HepG2 (cell line): ENCODE data around the gene ASF1B. TPM values are rescaled to one million over a fixed set of nuclear protein-coding genes. Genes with fewer than 3 reads are reported as not detected.
A peak's percentile ranks its signal among the peaks of the same experiment; 100 is the strongest.

Source experiments
- AKAP8 ChIP-seq: sonication (generic); formaldehyde crosslinking; IDR thresholded peaks from 2 replicates; pipeline ENCODE4 v1.5.1; 2020; ENCODE audit warnings: mild to moderate bottlenecking, missing genetic modification reagents
- ATF1 ChIP-seq: IDR thresholded peaks from 2 replicates; pipeline ENCODE4 v1.6.1; 2016; ENCODE audit warnings: mild to moderate bottlenecking, control low read depth
- BCL3 ChIP-seq: sonication (generic); formaldehyde crosslinking; IDR thresholded peaks from 2 replicates; pipeline ENCODE4 v1.5.1; 2020; ENCODE audit warnings: mild to moderate bottlenecking, missing genetic modification reagents, moderate library complexity
- DPF2 ChIP-seq: sonication (generic); formaldehyde crosslinking; IDR thresholded peaks from 2 replicates; pipeline ENCODE4 v1.4.0; 2020; ENCODE audit warnings: mild to moderate bottlenecking, low read depth, missing genetic modification reagents, borderline replicate concordance
- HOXA7 ChIP-seq: sonication (generic); formaldehyde crosslinking; IDR thresholded peaks from 2 replicates; pipeline ENCODE4 v1.8.1; 2022; ENCODE audit warnings: mild to moderate bottlenecking, missing genetic modification reagents, moderate library complexity
- KDM4B ChIP-seq: sonication (generic); formaldehyde crosslinking; IDR thresholded peaks from 2 replicates; pipeline ENCODE4 v1.4.0; 2020; ENCODE audit warnings: missing genetic modification reagents
- KLF15 ChIP-seq: sonication (generic); formaldehyde crosslinking; IDR thresholded peaks from 2 replicates; pipeline ENCODE4 v1.8.1; 2023; ENCODE audit warnings: borderline replicate concordance, mild to moderate bottlenecking, inconsistent platforms, missing genetic modification reagents, mixed read lengths
- KLF16 ChIP-seq, 2 experiments: sonication (generic) in 1 of 2; formaldehyde crosslinking in 1 of 2; IDR thresholded peaks; 2 replicates each; pipeline versions ENCODE4 v1.6.1 to v1.8.0; 2016 to 2023; ENCODE audit warnings: missing genetic modification reagents in 2 of 2, missing compliant biosample characterization in 1 of 2
- MIXL1 ChIP-seq: IDR thresholded peaks from 2 replicates; pipeline ENCODE4 v1.6.1; 2016
- NRL ChIP-seq: sonication (generic); formaldehyde crosslinking; IDR thresholded peaks from 2 replicates; pipeline ENCODE4 v1.5.0; 2020; ENCODE audit warnings: missing genetic modification reagents, mild to moderate bottlenecking, moderate library complexity, borderline replicate concordance
- RCOR2 ChIP-seq: IDR thresholded peaks from 2 replicates; pipeline ENCODE4 v1.6.1; 2016; ENCODE audit warnings: missing biosample characterization, missing genetic modification reagents
- SETDB1 ChIP-seq: sonication (generic); formaldehyde crosslinking; IDR thresholded peaks from 2 replicates; pipeline ENCODE4 v1.5.1; 2020; ENCODE audit warnings: missing genetic modification reagents, mild to moderate bottlenecking, borderline replicate concordance
- SNAPC4 ChIP-seq: sonication (generic); formaldehyde crosslinking; IDR thresholded peaks from 2 replicates; pipeline ENCODE4 v1.4.0; 2020; ENCODE audit warnings: mild to moderate bottlenecking, missing genetic modification reagents
- STAG1 ChIP-seq: sonication (generic); formaldehyde crosslinking; IDR thresholded peaks from 2 replicates; pipeline ENCODE4 v1.4.0; 2020; ENCODE audit warnings: missing genetic modification reagents
- TCF12 ChIP-seq, 2 experiments: fragments of 450-650 bp in 1 of 2; sonication (generic) in 1 of 2; formaldehyde crosslinking in 1 of 2; IDR thresholded peaks; 2 replicates each; pipeline versions ENCODE4 v1.6.1 to v1.8.0; 2017 to 2022; ENCODE audit warnings: antibody characterized with exemption in 1 of 2, mild to moderate bottlenecking in 1 of 2, missing genetic modification reagents in 1 of 2, moderate library complexity in 1 of 2
- TCF7 ChIP-seq: sonication (generic); IDR thresholded peaks from 2 replicates; pipeline ENCODE4 v1.6.1; 2016; ENCODE audit warnings: antibody characterized with exemption, low read depth
- ZBTB7A ChIP-seq: sonication (generic); formaldehyde crosslinking; IDR thresholded peaks from 2 replicates; pipeline ENCODE4 v1.8.0; 2022; ENCODE audit warnings: mild to moderate bottlenecking, missing genetic modification reagents
- ZC3H13 ChIP-seq: sonication (generic); formaldehyde crosslinking; IDR thresholded peaks from 2 replicates; pipeline ENCODE4 v1.8.1; 2023; ENCODE audit warnings: mild to moderate bottlenecking, missing genetic modification reagents, moderate library complexity
- ZNF253 ChIP-seq: sonication (generic); formaldehyde crosslinking; IDR thresholded peaks from 2 replicates; pipeline ENCODE4 v1.8.0; 2022; ENCODE audit warnings: mild to moderate bottlenecking, missing genetic modification reagents, borderline replicate concordance
- ZNF280B ChIP-seq: sonication (generic); formaldehyde crosslinking; IDR thresholded peaks from 2 replicates; pipeline ENCODE4 v1.5.0; 2020; ENCODE audit warnings: missing genetic modification reagents, mild to moderate bottlenecking, borderline replicate concordance
- ZNF674 ChIP-seq: sonication (generic); formaldehyde crosslinking; IDR thresholded peaks from 2 replicates; pipeline ENCODE4 v1.5.0; 2020; ENCODE audit warnings: low read depth, mild to moderate bottlenecking, missing genetic modification reagents
- ZSCAN20 ChIP-seq: sonication (generic); formaldehyde crosslinking; IDR thresholded peaks from 2 replicates; pipeline ENCODE4 v1.4.0; 2020; ENCODE audit warnings: missing genetic modification reagents, mild to moderate bottlenecking, borderline replicate concordance
- ZSCAN22 ChIP-seq: sonication (generic); formaldehyde crosslinking; IDR thresholded peaks from 2 replicates; pipeline ENCODE4 v1.4.0; 2020; ENCODE audit warnings: mild to moderate bottlenecking, missing genetic modification reagents
- polyA plus RNA-seq, 8 experiments: library from polyadenylated mRNA; depleted of rRNA in 3 of 8; stranded (reverse) in 7 of 8; unstranded in 1 of 8; fragments of >200 nt; fragmentation: Illumina TruSeq in 4 of 8; extraction: Trizol in 4 of 8; gene quantifications; 2 replicates each; pipeline versions ENCODE4 v1.2.1 to v1.2.3, GENCODE V29; 2011 to 2016; ENCODE audit warnings: low read depth in 4 of 8, missing spikeins in 1 of 8, mixed read lengths in 1 of 8; ENCODE audit not compliant: insufficient read depth in 1 of 8
- total RNA-seq, 5 experiments: library from RNA; depleted of rRNA; stranded (reverse); fragments of >200 nt; fragmentation: Illumina TruSeq; extraction: Trizol; gene quantifications; 2 replicates each; pipeline ENCODE4 v1.2.3, GENCODE V29; 2016; ENCODE audit warnings: low read depth in 1 of 5

The ASF1B gene
- total and polyA plus RNA-seq, 2 of the 13 experiments (the other 11 are each of a cell fraction or from before 2014, with no cell fraction given): 18.2 to 24.8 TPM

GRCh38 chr19:14147797-14148605, 11.6 kb upstream of the ASF1B start (continued):
- TF ChIP-seq RCOR2 (no peak), ZNF280B (no peak), ZC3H13 (no peak), KDM4B (CRISPR knock-in tag) (no peak), ZSCAN22 (CRISPR knock-in tag) (no peak), HOXA7 (CRISPR knock-in tag) (no peak), ZNF253 (CRISPR knock-in tag) (no peak), NRL (CRISPR knock-in tag) (0 out of 2 replicates have a peak, but pooled peaks have one; percentile 35), STAG1 (CRISPR knock-in tag) (peak; percentile 78), BCL3 (no peak), TCF12 (IDR thresholded peaks at IDR 0.05) (no peak), TCF12 (CRISPR knock-in tag; IDR thresholded peaks at IDR 0.05) (no peak), MIXL1 (no peak), ZSCAN20 (CRISPR knock-in tag) (no peak), SETDB1 (no peak), ZNF674 (CRISPR knock-in tag) (no peak), SNAPC4 (CRISPR knock-in tag) (no peak), AKAP8 (CRISPR knock-in tag) (no peak), ZBTB7A (CRISPR knock-in tag) (no peak), KLF16 (CRISPR knock-in tag; IDR thresholded peaks at IDR 0.05) (no peak), KLF15 (CRISPR knock-in tag) (no peak), TCF7 (no peak), DPF2 (CRISPR knock-in tag) (no peak), ATF1 (CRISPR knock-in tag) (no peak)
